SK-N-SH treated with all-trans-retinoic acid at 6 μM for 48 hours (cell line): ENCODE measurements around the gene RASSF4.

Experiments
- ARNTL ChIP-seq: fragments of 450-650 bp; formaldehyde crosslinking; IDR thresholded peaks from 2 replicates; pipeline ENCODE4 v1.5.0; 2020; ENCODE audit warnings: low read depth, mild to moderate bottlenecking, moderate library complexity, borderline replicate concordance
- PATZ1 ChIP-seq: fragments of 250-450 bp; sonication (Bioruptor Pico); IDR thresholded peaks from 2 replicates; pipeline ENCODE4 v1.8.0; 2020; ENCODE audit warnings: mild to moderate bottlenecking, moderate library complexity, borderline replicate concordance
- TCF4 ChIP-seq: fragments of 250-450 bp; sonication (Bioruptor Pico); IDR thresholded peaks from 2 replicates; pipeline ENCODE4 v1.8.0; 2021; ENCODE audit warnings: mild to moderate bottlenecking, moderate library complexity, borderline replicate concordance
- ZFP3 ChIP-seq: fragments of 250-450 bp; sonication (Bioruptor Pico); IDR thresholded peaks from 2 replicates; pipeline ENCODE4 v1.5.0; 2020; ENCODE audit warnings: mild to moderate bottlenecking, moderate library complexity

- no peak for TF ChIP-seq ARNTL
- no peak for TF ChIP-seq TCF4 (CRISPR knock-in tag)
- no peak for TF ChIP-seq PATZ1 (CRISPR knock-in tag)
- no peak for TF ChIP-seq ZFP3 (CRISPR knock-in tag)
These were observed 5.5 kb downstream of the RASSF4 start for GRCh38 chr10:44965104-44965503.
